HCT116 (cell line): Measurements from ENCODE around the gene GOLGA6L2. TPM values are rescaled to one million over a fixed set of nuclear protein-coding genes. Genes with fewer than 3 reads are reported as not detected.

ENCODE experiments used
- ATAC-seq: fragments of 200-7000 bp; cut with Tn5 transposase; 2 replicates; pipeline ENCODE4 v1.9.1; 2020; ENCODE audit warnings: mild to moderate bottlenecking, moderate library complexity
- BruUV-seq: library from RNA; stranded (reverse); fragments of 400-500 nt; replicated peaks from 2 replicates; lab custom pipeline; 2021; lab: Mats Ljungman, UMichigan
- CTCF ChIA-PET: fragments of 300-600 bp; sonication (Branson Sonifier 250); formaldehyde crosslinking; loops from one replicate; lab custom pipeline; 2021; ENCODE audit warnings: antibody characterized with exemption; lab: Charles Lee
- POLR2A ChIA-PET: fragments of 300-600, 350-600 bp; sonication (Branson Sonifier 250); formaldehyde crosslinking; loops from one replicate; lab custom pipeline; 2021; ENCODE audit warnings: antibody characterized with exemption; lab: Charles Lee
- RAD21 ChIA-PET, 2 experiments: fragments of 300-600 bp; sonication (Branson Sonifier 250); formaldehyde crosslinking; loops; one replicate each; lab custom pipeline; 2023; ENCODE audit warnings: low total read pairs in 2 of 2; ENCODE audit not compliant: uncharacterized antibody in 2 of 2, unreplicated experiment in 2 of 2, low non-redundant PET in 1 of 2; lab: Charles Lee
- DNase-seq: peaks from one replicate; pipeline ENCODE4 v3.0.0-alpha.2; 2010; ENCODE audit warnings: low read depth, low spot score
- H2AFZ ChIP-seq: fragments of 200-600 bp; shearing (Covaris generic), sonication (generic); 2 replicates; pipeline ENCODE4 v1.6.1; 2017; ENCODE audit warnings: low read depth, mixed run types, mixed read lengths, antibody characterized with exemption, low read length; ENCODE audit not compliant: poor library complexity, severe bottlenecking
- H3K27ac ChIP-seq: 2 replicates; pipeline ENCODE4 v1.5.1; 2012; ENCODE audit warnings: low read depth, low read length
- H3K27me3 ChIP-seq: fragments of 200-600 bp; sonication (generic); 2 replicates; pipeline ENCODE4 v1.6.1; 2016; ENCODE audit warnings: mixed run types, low read length, mixed read lengths; ENCODE audit not compliant: insufficient read depth
- H3K36me3 ChIP-seq, 2 experiments: fragments of 200-500 bp in 1 of 2; fragments of 200-600 bp in 1 of 2; sonication (Bioruptor generic) in 1 of 2; sonication (generic) in 1 of 2; 2 replicates each; pipeline versions ENCODE4 v1.5.1 to v1.6.1; 2014 to 2016; ENCODE audit warnings: low read length in 2 of 2, inconsistent platforms in 1 of 2, mixed read lengths in 1 of 2, mixed run types in 1 of 2; ENCODE audit not compliant: insufficient read depth in 2 of 2, control insufficient read depth in 1 of 2
- H3K4me1 ChIP-seq, 2 experiments: fragments of 200-600 bp in 1 of 2; sonication (generic) in 1 of 2; 2 replicates each; pipeline versions ENCODE4 v1.5.1 to v1.6.1; 2012 to 2017; ENCODE audit warnings: low read length in 2 of 2, inconsistent platforms in 1 of 2, mild to moderate bottlenecking in 1 of 2, mixed read lengths in 1 of 2, mixed run types in 1 of 2, moderate library complexity in 1 of 2; ENCODE audit not compliant: insufficient read depth in 2 of 2, control insufficient read depth in 1 of 2
- H3K4me2 ChIP-seq: fragments of 200-600 bp; sonication (generic); 2 replicates; pipeline ENCODE4 v1.6.1; 2017; ENCODE audit warnings: mixed run types, low read length, mixed read lengths
- H3K4me3 ChIP-seq, 2 experiments: fragments of 200-600 bp in 1 of 2; sonication (generic) in 1 of 2; replicated peaks in 1 of 2; 2 replicates each; pipeline ENCODE4 v1.5.1; 2011 to 2016; ENCODE audit warnings: low read length in 2 of 2, control low read depth in 1 of 2, low read depth in 1 of 2, mild to moderate bottlenecking in 1 of 2, mixed read lengths in 1 of 2, mixed run types in 1 of 2
- H3K79me2 ChIP-seq: fragments of 200-600 bp; sonication (generic); 2 replicates; pipeline ENCODE4 v1.6.1; 2017; ENCODE audit warnings: mild to moderate bottlenecking, mixed run types, low read length, moderate library complexity, mixed read lengths; ENCODE audit not compliant: insufficient read depth
- H3K9ac ChIP-seq: fragments of 200-600 bp; sonication (generic); 2 replicates; pipeline ENCODE4 v1.6.1; 2016; ENCODE audit warnings: low read length, mixed read lengths
- H3K9me2 ChIP-seq: fragments of 200-600 bp; sonication (generic), shearing (Covaris generic); 2 replicates; pipeline ENCODE4 v1.6.1; 2017; ENCODE audit warnings: mixed run types, mild to moderate bottlenecking, moderate library complexity; ENCODE audit not compliant: insufficient read depth
- H3K9me3 ChIP-seq, 2 experiments: fragments of 200-500 bp in 1 of 2; fragments of 200-600 bp in 1 of 2; sonication (Bioruptor generic) in 1 of 2; sonication (generic) in 1 of 2; 2 replicates each; pipeline ENCODE4 v1.6.1; 2014 to 2017; ENCODE audit warnings: low read length in 2 of 2, mixed read lengths in 2 of 2, inconsistent platforms in 1 of 2, low read depth in 1 of 2, mild to moderate bottlenecking in 1 of 2, mixed run types in 1 of 2, moderate library complexity in 1 of 2; ENCODE audit not compliant: control insufficient read depth in 1 of 2, insufficient read depth in 1 of 2
- H4K20me1 ChIP-seq: fragments of 200-600 bp; sonication (generic), shearing (Covaris generic); 2 replicates; pipeline ENCODE4 v1.6.1; 2017; ENCODE audit warnings: mixed run types, mild to moderate bottlenecking, moderate library complexity; ENCODE audit not compliant: insufficient read depth
- CBX3 ChIP-seq: IDR thresholded peaks from 2 replicates; pipeline ENCODE4 v1.6.1; 2012; ENCODE audit warnings: low read depth
- CEBPB ChIP-seq: IDR thresholded peaks from 2 replicates; pipeline ENCODE4 v1.6.1; 2012; ENCODE audit warnings: low read depth
- EGR1 ChIP-seq: IDR thresholded peaks from 2 replicates; pipeline ENCODE4 v1.6.1; 2012; ENCODE audit warnings: low read depth
- ELF1 ChIP-seq: IDR thresholded peaks from 2 replicates; pipeline ENCODE4 v1.6.1; 2012; ENCODE audit warnings: low read depth, borderline replicate concordance
- EZH2phosphoT487 ChIP-seq: fragments of 200-600 bp; IDR thresholded peaks from 2 replicates; pipeline ENCODE4 v1.6.1; 2018; ENCODE audit warnings: antibody characterized with exemption, borderline replicate concordance
- JUND ChIP-seq: IDR thresholded peaks from 2 replicates; pipeline ENCODE4 v1.6.1; 2012
- SIN3A ChIP-seq: IDR thresholded peaks from 2 replicates; pipeline ENCODE4 v1.6.1; 2012; ENCODE audit warnings: low read depth
- SP1 ChIP-seq: IDR thresholded peaks from 2 replicates; pipeline ENCODE4 v1.6.1; 2012; ENCODE audit warnings: low read depth
- TCF7L2 ChIP-seq: IDR thresholded peaks from 2 replicates; pipeline ENCODE4 v1.7.0; 2011; ENCODE audit warnings: borderline replicate concordance, inconsistent platforms; ENCODE audit not compliant: insufficient read depth, insufficient read length; ENCODE audit errors: extremely low read depth
- YY1 ChIP-seq: IDR thresholded peaks from 2 replicates; pipeline ENCODE4 v1.6.1; 2011; ENCODE audit warnings: low read length, low read depth, moderate library complexity, mild to moderate bottlenecking; ENCODE audit not compliant: insufficient replicate concordance; ENCODE audit errors: extremely low read depth
- intact Hi-C: fragments of 100-400 bp; cut with micrococcal nuclease; formaldehyde crosslinking; loops from 2 replicates; pipeline ENCODE4 v1.10.0; 2022
- total RNA-seq: library from RNA; stranded (reverse); gene quantifications from one replicate; pipeline ENCODE4 v1.2.1, GENCODE V29; 2021; ENCODE audit not compliant: unreplicated experiment
- TF ChIP-seq, protein P1 (sequence below), 3 experiments: fragments of 200-600 bp in 1 of 3; sonication (generic) in 1 of 3; IDR thresholded peaks in 2 of 3; conservative IDR thresholded peaks in 1 of 3; 2 replicates each; pipeline ENCODE4 v1.5.1; 2012 to 2017; ENCODE audit warnings: low read depth in 2 of 3, low read length in 2 of 3, antibody characterized with exemption in 1 of 3, borderline replicate concordance in 1 of 3, control low read depth in 1 of 3, mild to moderate bottlenecking in 1 of 3, mixed read lengths in 1 of 3, mixed run types in 1 of 3, moderate library complexity in 1 of 3; ENCODE audit not compliant: insufficient read depth in 1 of 3
- TF ChIP-seq, protein P2 (sequence below): IDR thresholded peaks from 2 replicates; pipeline ENCODE4 v1.6.1; 2012
- TF ChIP-seq, protein P3 (sequence below): IDR thresholded peaks from 2 replicates; pipeline ENCODE4 v1.6.1; 2011; ENCODE audit warnings: mild to moderate bottlenecking, low read length, moderate library complexity; ENCODE audit not compliant: insufficient replicate concordance; ENCODE audit errors: extremely low read depth

The GOLGA6L2 gene
- total RNA-seq, 1 experiment from 2014 or later: not detected

DNA sequence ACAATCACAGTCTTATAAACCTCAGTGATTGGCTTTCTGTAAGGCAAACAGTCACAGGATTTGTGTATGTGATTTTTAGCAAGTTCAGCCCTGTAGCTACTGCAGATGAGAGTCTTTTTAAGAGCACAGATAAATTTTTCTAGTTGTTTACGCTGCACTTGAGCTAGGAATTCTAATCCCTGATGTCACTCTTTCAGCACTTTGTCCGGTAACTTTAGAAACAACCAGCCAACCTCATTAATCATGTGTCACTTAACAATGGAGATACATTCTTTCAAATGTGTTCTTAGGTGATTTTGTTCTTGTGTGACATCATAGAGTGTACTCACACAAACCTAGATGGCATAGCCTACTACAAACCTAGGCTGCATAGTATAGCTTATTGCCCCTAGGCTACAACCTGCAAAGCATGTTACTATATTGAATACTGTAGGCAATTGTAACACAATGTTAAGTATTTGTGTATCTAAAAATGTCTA, 36.8 kb upstream of the GOLGA6L2 start:
- intact Hi-C loops: no loop called here
- CTCF ChIA-PET: interaction anchor here (1.6 kb wide), 1 partner anchor 14 kb away, joined by 5 read pairs; no protein-coding TSS in a partner anchor

DNA sequence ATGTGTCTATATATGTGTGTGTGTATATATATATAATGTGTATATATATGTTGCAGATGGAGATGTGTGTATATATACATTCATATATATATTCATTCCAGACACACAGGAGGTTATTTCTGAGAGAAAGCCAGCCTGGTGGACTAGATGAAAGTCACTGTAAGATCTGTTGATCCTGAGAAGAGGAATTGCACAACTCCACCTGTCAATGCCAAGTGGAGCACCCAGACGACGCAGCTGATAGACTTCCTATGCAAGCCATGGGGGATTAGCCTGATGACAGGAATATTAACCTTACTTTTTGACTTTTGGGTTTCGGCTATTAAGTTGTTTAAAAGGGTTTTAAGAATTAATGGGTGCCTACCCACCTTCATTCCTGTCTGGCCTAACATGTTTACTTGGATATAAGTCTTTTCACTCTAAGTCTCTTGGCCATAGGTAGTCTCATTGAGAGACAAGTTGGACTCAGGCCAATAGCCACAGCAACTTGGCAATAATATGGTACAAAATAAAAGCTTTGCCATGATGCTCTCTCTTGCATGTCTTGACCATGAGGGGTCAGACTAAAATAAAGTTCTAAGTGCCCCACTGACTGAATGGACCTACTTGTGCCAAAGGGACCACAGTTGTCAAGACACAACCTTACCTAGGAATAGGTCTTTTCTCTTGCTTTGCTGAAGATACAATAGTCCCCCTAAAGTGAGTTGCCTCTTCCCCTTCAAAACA, 35.9 kb upstream of the GOLGA6L2 start:
- H3K27me3 ChIP-seq: peaks cover 40% of the 10 kb centered on the region
- H3K9ac ChIP-seq: no peak overlapping the region
- H3K79me2 ChIP-seq: no peaks in the 10 kb centered on the region
- ChIA-PET CTCF (no interaction called here), POLR2A (no interaction called here), RAD21 (no interaction called here)
- H3K4me3 ChIP-seq: no peak overlapping the region
- TF ChIP-seq CBX3 (no peak), CEBPB (no peak), EGR1 (no peak), TCF7L2 (no peak), SIN3A (no peak), JUND (no peak), ELF1 (no peak), YY1 (no peak), EZH2phosphoT487 (no peak), SP1 (no peak)
- TF ChIP-seq, protein P1, sequence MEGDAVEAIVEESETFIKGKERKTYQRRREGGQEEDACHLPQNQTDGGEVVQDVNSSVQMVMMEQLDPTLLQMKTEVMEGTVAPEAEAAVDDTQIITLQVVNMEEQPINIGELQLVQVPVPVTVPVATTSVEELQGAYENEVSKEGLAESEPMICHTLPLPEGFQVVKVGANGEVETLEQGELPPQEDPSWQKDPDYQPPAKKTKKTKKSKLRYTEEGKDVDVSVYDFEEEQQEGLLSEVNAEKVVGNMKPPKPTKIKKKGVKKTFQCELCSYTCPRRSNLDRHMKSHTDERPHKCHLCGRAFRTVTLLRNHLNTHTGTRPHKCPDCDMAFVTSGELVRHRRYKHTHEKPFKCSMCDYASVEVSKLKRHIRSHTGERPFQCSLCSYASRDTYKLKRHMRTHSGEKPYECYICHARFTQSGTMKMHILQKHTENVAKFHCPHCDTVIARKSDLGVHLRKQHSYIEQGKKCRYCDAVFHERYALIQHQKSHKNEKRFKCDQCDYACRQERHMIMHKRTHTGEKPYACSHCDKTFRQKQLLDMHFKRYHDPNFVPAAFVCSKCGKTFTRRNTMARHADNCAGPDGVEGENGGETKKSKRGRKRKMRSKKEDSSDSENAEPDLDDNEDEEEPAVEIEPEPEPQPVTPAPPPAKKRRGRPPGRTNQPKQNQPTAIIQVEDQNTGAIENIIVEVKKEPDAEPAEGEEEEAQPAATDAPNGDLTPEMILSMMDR (IDR thresholded peaks at IDR 0.05 in 2 of 3, conservative IDR thresholded peaks at IDR 0.05 in 1 of 3; ENCODE audit: borderline replicate concordance in 1 of 3, insufficient read depth in 1 of 3, low read depth in 2 of 3, low read length in 2 of 3): no peak
- TF ChIP-seq, protein P2, sequence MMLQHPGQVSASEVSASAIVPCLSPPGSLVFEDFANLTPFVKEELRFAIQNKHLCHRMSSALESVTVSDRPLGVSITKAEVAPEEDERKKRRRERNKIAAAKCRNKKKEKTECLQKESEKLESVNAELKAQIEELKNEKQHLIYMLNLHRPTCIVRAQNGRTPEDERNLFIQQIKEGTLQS: no peak
- TF ChIP-seq, protein P3, sequence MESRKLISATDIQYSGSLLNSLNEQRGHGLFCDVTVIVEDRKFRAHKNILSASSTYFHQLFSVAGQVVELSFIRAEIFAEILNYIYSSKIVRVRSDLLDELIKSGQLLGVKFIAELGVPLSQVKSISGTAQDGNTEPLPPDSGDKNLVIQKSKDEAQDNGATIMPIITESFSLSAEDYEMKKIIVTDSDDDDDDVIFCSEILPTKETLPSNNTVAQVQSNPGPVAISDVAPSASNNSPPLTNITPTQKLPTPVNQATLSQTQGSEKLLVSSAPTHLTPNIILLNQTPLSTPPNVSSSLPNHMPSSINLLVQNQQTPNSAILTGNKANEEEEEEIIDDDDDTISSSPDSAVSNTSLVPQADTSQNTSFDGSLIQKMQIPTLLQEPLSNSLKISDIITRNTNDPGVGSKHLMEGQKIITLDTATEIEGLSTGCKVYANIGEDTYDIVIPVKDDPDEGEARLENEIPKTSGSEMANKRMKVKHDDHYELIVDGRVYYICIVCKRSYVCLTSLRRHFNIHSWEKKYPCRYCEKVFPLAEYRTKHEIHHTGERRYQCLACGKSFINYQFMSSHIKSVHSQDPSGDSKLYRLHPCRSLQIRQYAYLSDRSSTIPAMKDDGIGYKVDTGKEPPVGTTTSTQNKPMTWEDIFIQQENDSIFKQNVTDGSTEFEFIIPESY: no peak
- no peak overlapping the region for H3K27ac ChIP-seq
- H3K4me1 ChIP-seq: no peaks in the 10 kb centered on the region
- ATAC-seq: no peak
- no TSS peak for BruUV-seq
- no peak overlapping the region for H3K4me2 ChIP-seq
- no peak for DNase-seq
- no peaks in the 10 kb centered on the region for H4K20me1 ChIP-seq
- H2AFZ ChIP-seq: no peak overlapping the region
- intact Hi-C loops: no loop called here
- no peaks in the 10 kb centered on the region for H3K36me3 ChIP-seq
- no peaks in the 10 kb centered on the region for H3K9me2 ChIP-seq
- no peaks in the 10 kb centered on the region for H3K9me3 ChIP-seq

More for the DNA sequence above, 36.8 kb upstream of the GOLGA6L2 start:
- Histone ChIP-seq H3K36me3 (no peaks in the 10 kb centered on the region), H3K9ac (no peak overlapping the region), H3K27me3 (peaks cover 37% of the 10 kb centered on the region), H3K4me1 (no peaks in the 10 kb centered on the region), H3K4me3 (no peak overlapping the region), H4K20me1 (no peaks in the 10 kb centered on the region), H3K4me2 (no peak overlapping the region), H2AFZ (no peak overlapping the region), H3K9me3 (no peaks in the 10 kb centered on the region), H3K79me2 (no peaks in the 10 kb centered on the region), H3K9me2 (no peaks in the 10 kb centered on the region), H3K27ac (no peak overlapping the region)
- ATAC-seq: no peak
- no peak for DNase-seq
- TF ChIP-seq CBX3 (no peak), SIN3A (no peak)
- ChIA-PET RAD21 (no interaction called here), POLR2A (no interaction called here)
- no TSS peak for BruUV-seq
